ENCODE results near the gene EPC1.

EPC1 gene

GRCh38 chr10:32307609-32308008 lies 39.3 kb downstream of the EPC1 start:
- no peak overlapping the region for H3K4me3 ChIP-seq (ENCODE audit: low read depth, low read length)
- H3K79me2 ChIP-seq, result peaks cover 49% of the 10 kb centered on the region
- H3K4me1 ChIP-seq, result peaks cover 17% of the 10 kb centered on the region
- H3K27ac ChIP-seq, result peak overlapping the region; percentile 7
- H3K9ac ChIP-seq, result no peak overlapping the region
- H3K27me3 ChIP-seq (ENCODE audit: control insufficient read depth, insufficient read depth, low read length), result no peaks in the 10 kb centered on the region
- H3K4me2 ChIP-seq (ENCODE audit: low read length), result no peak overlapping the region
- no peak overlapping the region for H2AFZ ChIP-seq
- H3K36me3 ChIP-seq (ENCODE audit: control insufficient read depth, insufficient read depth, low read length), result no peaks in the 10 kb centered on the region
- H3K9me3 ChIP-seq (ENCODE audit: control insufficient read depth, low read length), result no peaks in the 10 kb centered on the region
- TF ChIP-seq CTCF (IDR thresholded peaks at IDR 0.05), result no peak

- Histone ChIP-seq H3K4me1 (peaks cover 13% of the 10 kb centered on the region), H3K4me3 (ENCODE audit: low read depth, low read length) (no peak overlapping the region)
- no peak for TF ChIP-seq CTCF (IDR thresholded peaks at IDR 0.05)
Observed at GRCh38 chr10:32299354-32299980, 47.5 kb downstream of the EPC1 start.

GRCh38 chr10:32298075-32298812 lies 48.7 kb downstream of the EPC1 start:
- peaks cover 56% of the 10 kb centered on the region for H3K79me2 ChIP-seq
- no peaks in the 10 kb centered on the region for H3K9me3 ChIP-seq (ENCODE audit: control insufficient read depth, low read length)
- no peak for TF ChIP-seq CTCF (IDR thresholded peaks at IDR 0.05)
- no peak overlapping the region for H2AFZ ChIP-seq
- H3K4me1 ChIP-seq, result peaks cover 13% of the 10 kb centered on the region
- H3K9ac ChIP-seq, result no peak overlapping the region
- no peak overlapping the region for H3K4me3 ChIP-seq (ENCODE audit: low read depth, low read length)
- H3K36me3 ChIP-seq (ENCODE audit: control insufficient read depth, insufficient read depth, low read length), result no peaks in the 10 kb centered on the region
- H3K27me3 ChIP-seq (ENCODE audit: control insufficient read depth, insufficient read depth, low read length), result no peaks in the 10 kb centered on the region
- peak overlapping the region; percentile 9 for H3K27ac ChIP-seq
- H3K4me2 ChIP-seq (ENCODE audit: low read length), result peak overlapping the region; percentile 16

More at GRCh38 chr10:32299354-32299980, 47.5 kb downstream of the EPC1 start:
- H2AFZ ChIP-seq, result no peak overlapping the region
- H3K9me3 ChIP-seq (ENCODE audit: control insufficient read depth, low read length), result no peaks in the 10 kb centered on the region
- no peak overlapping the region for H3K27ac ChIP-seq
- no peak overlapping the region for H3K9ac ChIP-seq
- H3K36me3 ChIP-seq (ENCODE audit: control insufficient read depth, insufficient read depth, low read length), result no peaks in the 10 kb centered on the region
- peaks cover 66% of the 10 kb centered on the region for H3K79me2 ChIP-seq
- no peak overlapping the region for H3K4me2 ChIP-seq (ENCODE audit: low read length)
- H3K27me3 ChIP-seq (ENCODE audit: control insufficient read depth, insufficient read depth, low read length), result no peaks in the 10 kb centered on the region

- Histone ChIP-seq H3K9ac (no peak overlapping the region), H3K27me3 (ENCODE audit: control insufficient read depth, insufficient read depth, low read length) (no peaks in the 10 kb centered on the region), H3K36me3 (ENCODE audit: control insufficient read depth, insufficient read depth, low read length) (no peaks in the 10 kb centered on the region), H3K4me1 (peaks cover 13% of the 10 kb centered on the region), H3K4me2 (ENCODE audit: low read length) (no peak overlapping the region), H3K79me2 (peaks cover 33% of the 10 kb centered on the region), H3K9me3 (ENCODE audit: control insufficient read depth, low read length) (no peaks in the 10 kb centered on the region), H3K27ac (no peak overlapping the region), H2AFZ (no peak overlapping the region), H3K4me3 (ENCODE audit: low read depth, low read length) (no peak overlapping the region)
- TF ChIP-seq CTCF (IDR thresholded peaks at IDR 0.05), result no peak
Observed at GRCh38 chr10:32295027-32295426, 51.9 kb downstream of the EPC1 start.

Data from parathyroid adenoma (tissue), 2 donors.